ENCODE measurements around the gene ITPRIPL2. TPM values are rescaled to one million over a fixed set of nuclear protein-coding genes. Genes with fewer than 3 reads are reported as not detected.

Gene ITPRIPL2
- total and polyA plus RNA-seq, 2 of the 13 experiments (the other 11 are each of a cell fraction or from before 2014, with no cell fraction given) = 5.9 to 12.6 TPM

- TF ChIP-seq ZMAT5 (CRISPR knock-in tag; IDR thresholded peaks at IDR 0.05; ENCODE audit: borderline replicate concordance, low read depth) = no peak
- TF ChIP-seq BRD4 (CRISPR knock-in tag; IDR thresholded peaks at IDR 0.05) = peak; percentile 95
- no peak for TF ChIP-seq TBP (CRISPR knock-in tag; IDR thresholded peaks at IDR 0.05)
- no peak for TF ChIP-seq TERF1 (CRISPR knock-in tag; IDR thresholded peaks at IDR 0.05)
- TF ChIP-seq FOXP4 (CRISPR knock-in tag; IDR thresholded peaks at IDR 0.05) = no peak
- TF ChIP-seq ZNF124 (CRISPR knock-in tag; IDR thresholded peaks at IDR 0.05) = no peak
- no peak; the same call in 1 of the 2 replicates for TF ChIP-seq ZNF614 (CRISPR knock-in tag; IDR thresholded peaks at IDR 0.05; ENCODE audit: borderline replicate concordance)
- no peak for TF ChIP-seq KMT2B (CRISPR knock-in tag; IDR thresholded peaks at IDR 0.05)
- TF ChIP-seq FOXO4 (CRISPR knock-in tag; conservative IDR thresholded peaks at IDR 0.05) = no peak
- no peak for TF ChIP-seq MYNN (CRISPR knock-in tag; IDR thresholded peaks at IDR 0.05; ENCODE audit: low read depth)
- no peak for TF ChIP-seq ZNF691 (CRISPR knock-in tag; IDR thresholded peaks at IDR 0.05; ENCODE audit: borderline replicate concordance, low read depth)
- TF ChIP-seq HOXA7 (CRISPR knock-in tag; IDR thresholded peaks at IDR 0.05) = no peak
- no peak for TF ChIP-seq ZNF784 (CRISPR knock-in tag; IDR thresholded peaks at IDR 0.05; ENCODE audit: borderline replicate concordance)
- TF ChIP-seq JARID2 (CRISPR knock-in tag; IDR thresholded peaks at IDR 0.05; ENCODE audit: insufficient replicate concordance) = peak; percentile 88
- TF ChIP-seq ZNF513 (CRISPR knock-in tag; conservative IDR thresholded peaks at IDR 0.05) = no peak
- TF ChIP-seq HCFC1 (IDR thresholded peaks at IDR 0.05; ENCODE audit: low read depth, low read length) = no peak
- no peak for TF ChIP-seq RXRB (CRISPR knock-in tag; IDR thresholded peaks at IDR 0.05; ENCODE audit: borderline replicate concordance)
- TF ChIP-seq EZH2 (conservative IDR thresholded peaks at IDR 0.05; ENCODE audit: low read depth, low read length) = no peak
- no peak for TF ChIP-seq RNF2 (conservative IDR thresholded peaks at IDR 0.05; ENCODE audit: low read depth)
- 0 out of 2 replicates have a peak, but pooled peaks have one; percentile 14 for TF ChIP-seq NCOA2 (CRISPR knock-in tag; IDR thresholded peaks at IDR 0.05)
- 0 out of 2 replicates have a peak, but pooled peaks have one; percentile 7 for TF ChIP-seq ARNTL (CRISPR knock-in tag; IDR thresholded peaks at IDR 0.05)
- no peak for TF ChIP-seq ZNF3 (CRISPR knock-in tag; IDR thresholded peaks at IDR 0.05)
Observed at GRCh38 chr16:19114359-19115147, 789 bp downstream of the ITPRIPL2 start (continued).

Data from HepG2 (cell line).